ENCODE data around the gene TBCC. TPM values are rescaled to one million over a fixed set of nuclear protein-coding genes. Genes with fewer than 3 reads are reported as not detected.

TBCC gene
- total RNA-seq, 4 donors from 2014 or later = 7.9 to 48.7 (median 14.6) TPM

DNA sequence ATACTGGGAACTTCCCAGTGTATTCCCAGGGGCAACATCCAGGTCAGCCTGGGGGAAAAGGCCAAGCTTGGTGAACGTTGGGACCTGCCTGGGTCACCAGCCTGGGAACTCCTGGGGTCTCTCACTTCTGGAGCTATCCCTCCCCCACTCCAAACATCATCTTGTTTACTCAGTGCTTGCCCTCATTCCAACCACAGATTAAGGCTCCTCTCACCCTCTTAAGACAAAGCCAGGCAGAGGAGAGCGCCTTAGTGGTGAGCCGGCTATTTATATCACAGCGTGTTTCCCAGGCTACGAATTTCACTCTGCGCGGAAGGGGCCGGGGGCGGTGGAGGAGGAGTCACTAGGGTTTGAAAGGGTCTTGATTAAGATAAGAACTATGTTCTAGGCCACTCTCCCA is 35.6 kb downstream of the TBCC start:
- H3K27ac ChIP-seq = no peak overlapping the region
- no peaks in the 10 kb centered on the region for H3K4me1 ChIP-seq
- no peak overlapping the region for H3K4me3 ChIP-seq
- TF ChIP-seq, protein P1, sequence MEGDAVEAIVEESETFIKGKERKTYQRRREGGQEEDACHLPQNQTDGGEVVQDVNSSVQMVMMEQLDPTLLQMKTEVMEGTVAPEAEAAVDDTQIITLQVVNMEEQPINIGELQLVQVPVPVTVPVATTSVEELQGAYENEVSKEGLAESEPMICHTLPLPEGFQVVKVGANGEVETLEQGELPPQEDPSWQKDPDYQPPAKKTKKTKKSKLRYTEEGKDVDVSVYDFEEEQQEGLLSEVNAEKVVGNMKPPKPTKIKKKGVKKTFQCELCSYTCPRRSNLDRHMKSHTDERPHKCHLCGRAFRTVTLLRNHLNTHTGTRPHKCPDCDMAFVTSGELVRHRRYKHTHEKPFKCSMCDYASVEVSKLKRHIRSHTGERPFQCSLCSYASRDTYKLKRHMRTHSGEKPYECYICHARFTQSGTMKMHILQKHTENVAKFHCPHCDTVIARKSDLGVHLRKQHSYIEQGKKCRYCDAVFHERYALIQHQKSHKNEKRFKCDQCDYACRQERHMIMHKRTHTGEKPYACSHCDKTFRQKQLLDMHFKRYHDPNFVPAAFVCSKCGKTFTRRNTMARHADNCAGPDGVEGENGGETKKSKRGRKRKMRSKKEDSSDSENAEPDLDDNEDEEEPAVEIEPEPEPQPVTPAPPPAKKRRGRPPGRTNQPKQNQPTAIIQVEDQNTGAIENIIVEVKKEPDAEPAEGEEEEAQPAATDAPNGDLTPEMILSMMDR (IDR thresholded peaks at IDR 0.05) = no peak
- DNase-seq = no peak
- no peaks in the 10 kb centered on the region for H3K27me3 ChIP-seq
- H3K9me3 ChIP-seq = no peaks in the 10 kb centered on the region
- H3K36me3 ChIP-seq = no peaks in the 10 kb centered on the region
- intact Hi-C loops (cut with DNase I; ENCODE audit: low total_unique reads) = no loop called here

- TF ChIP-seq, protein P1 (IDR thresholded peaks at IDR 0.05) = no peak
- no peak for TF ChIP-seq POLR2A (IDR thresholded peaks at IDR 0.05)
- DNase-seq = no peak
- intact Hi-C loops (cut with DNase I; ENCODE audit: low total_unique reads) = loop anchor here (10.0 kb wide), 1 partner anchor 825 kb away; no protein-coding TSS in a partner anchor
Measured at GRCh38 chr6:42709871-42710270, 36.0 kb downstream of the TBCC start.

GRCh38 chr6:42708096-42708495 is 37.8 kb downstream of the TBCC start:
- no peaks in the 10 kb centered on the region for H3K9me3 ChIP-seq
- intact Hi-C loops (cut with DNase I; ENCODE audit: low total_unique reads) = loop anchor here (10.0 kb wide), 1 partner anchor 823 kb away; no protein-coding TSS in a partner anchor

More at GRCh38 chr6:42709871-42710270, 36.0 kb downstream of the TBCC start:
- no peaks in the 10 kb centered on the region for H3K27me3 ChIP-seq
- H3K27ac ChIP-seq = no peak overlapping the region
- H3K4me1 ChIP-seq = no peaks in the 10 kb centered on the region
- no peak overlapping the region for H3K4me3 ChIP-seq
- H3K36me3 ChIP-seq = no peaks in the 10 kb centered on the region
- H3K9me3 ChIP-seq = no peaks in the 10 kb centered on the region

GRCh38 chr6:42707595-42707994 is 38.3 kb downstream of the TBCC start:
- Histone ChIP-seq H3K4me3 (no peak overlapping the region), H3K4me1 (no peaks in the 10 kb centered on the region), H3K27me3 (no peaks in the 10 kb centered on the region), H3K9me3 (no peaks in the 10 kb centered on the region), H3K27ac (no peak overlapping the region), H3K36me3 (no peaks in the 10 kb centered on the region)
- no peak for TF ChIP-seq POLR2A (IDR thresholded peaks at IDR 0.05)
- TF ChIP-seq, protein P1 (IDR thresholded peaks at IDR 0.05) = no peak
- intact Hi-C loops (cut with DNase I; ENCODE audit: low total_unique reads) = loop anchor here (10.0 kb wide), 1 partner anchor 823 kb away; no protein-coding TSS in a partner anchor
- DNase-seq = no peak

More at GRCh38 chr6:42708096-42708495, 37.8 kb downstream of the TBCC start:
- no peaks in the 10 kb centered on the region for H3K27me3 ChIP-seq
- DNase-seq = no peak
- TF ChIP-seq POLR2A (IDR thresholded peaks at IDR 0.05) = no peak
- TF ChIP-seq, protein P1 (IDR thresholded peaks at IDR 0.05) = no peak
- H3K27ac ChIP-seq = no peak overlapping the region
- H3K4me3 ChIP-seq = no peak overlapping the region
- no peaks in the 10 kb centered on the region for H3K36me3 ChIP-seq
- H3K4me1 ChIP-seq = no peaks in the 10 kb centered on the region

- DNase-seq = no peak
- peak overlapping the region in 1 of 2 donors; percentile 23 for H3K27ac ChIP-seq
Measured at GRCh38 chr6:42704937-42705374, 40.9 kb downstream of the TBCC start.

More at GRCh38 chr6:42704937-42705374, 40.9 kb downstream of the TBCC start:
- H3K4me1 ChIP-seq = no peaks in the 10 kb centered on the region
- H3K27me3 ChIP-seq = no peaks in the 10 kb centered on the region
- intact Hi-C loops (cut with DNase I; ENCODE audit: low total_unique reads) = loop anchor here (10.0 kb wide), 1 partner anchor 820 kb away; no protein-coding TSS in a partner anchor
- no peaks in the 10 kb centered on the region for H3K36me3 ChIP-seq
- TF ChIP-seq POLR2A (IDR thresholded peaks at IDR 0.05) = no peak
- TF ChIP-seq, protein P1 (IDR thresholded peaks at IDR 0.05) = no peak
- H3K9me3 ChIP-seq = no peaks in the 10 kb centered on the region
- H3K4me3 ChIP-seq = peak overlapping the region in 1 of 2 donors; percentile 18

All from uterus (tissue), 4 donors.